ENCODE data around the gene CSNK1E.

The CSNK1E gene

DNA sequence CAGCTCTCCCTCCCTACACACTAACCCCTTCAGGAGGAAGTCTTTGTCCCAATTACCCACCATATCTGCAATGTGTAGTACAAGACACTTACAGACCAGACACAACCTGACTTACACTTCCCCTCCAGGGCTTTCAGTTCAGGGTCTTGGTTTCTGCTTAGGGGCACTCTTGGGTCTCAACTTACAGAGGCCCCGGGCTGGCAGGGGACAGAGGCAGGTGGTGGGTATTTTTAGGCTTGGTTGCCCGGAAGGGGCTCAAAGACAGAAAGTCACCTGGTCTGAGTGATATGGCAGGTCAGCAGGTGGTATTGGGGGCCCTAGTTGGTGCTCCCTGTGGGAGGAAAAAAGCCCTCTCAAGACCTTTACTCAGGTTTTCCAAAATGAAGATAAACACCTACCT lies 41.1 kb downstream of the CSNK1E start:
- no peak for ATAC-seq
- Mint-ChIP-seq H3K4me3 (no peak overlapping the region), H3K4me1 (peaks cover 23% of the 10 kb centered on the region), H3K9me3 (no peaks in the 10 kb centered on the region), H3K27ac (no peak overlapping the region), H3K27me3 (peaks cover 8% of the 10 kb centered on the region)
- no peak for DNase-seq

DNA sequence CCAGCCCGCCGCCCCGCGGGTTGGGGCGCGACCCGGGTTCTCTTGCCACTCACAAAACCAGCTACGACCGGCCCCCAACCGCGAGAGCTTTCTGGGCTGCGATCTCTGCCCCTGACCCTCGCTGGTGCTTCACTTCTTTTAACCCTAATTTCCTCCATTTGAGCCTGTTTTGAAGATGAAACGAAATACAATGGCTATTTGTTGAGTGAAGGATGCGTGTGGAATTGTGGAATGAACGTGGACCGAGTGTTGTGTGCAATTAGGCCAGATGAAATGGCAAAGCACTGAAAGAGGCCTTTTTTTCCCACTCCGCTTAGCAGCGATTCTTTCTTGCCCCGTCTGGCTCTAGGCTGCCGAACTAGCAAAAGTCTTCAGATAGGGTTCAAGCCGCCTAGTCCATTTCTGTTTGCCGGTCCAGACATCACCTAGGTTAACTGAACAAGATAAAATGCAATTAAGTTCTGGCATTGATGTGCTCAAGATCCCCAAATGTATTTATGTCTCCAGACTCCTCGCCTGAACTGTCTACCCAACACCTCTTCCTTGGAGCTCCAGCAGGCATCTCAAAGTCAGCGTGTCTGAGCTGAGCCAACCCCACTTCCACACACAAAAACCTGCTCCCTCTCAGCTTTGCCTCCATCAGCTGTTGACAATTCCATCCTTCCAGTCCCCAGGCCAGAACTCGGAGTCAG lies 44.0 kb downstream of the CSNK1E start:
- peak; percentile 3 for ATAC-seq
- H3K27me3 Mint-ChIP-seq = peaks cover 8% of the 10 kb centered on the region
- peak in 1 of 2 donors; percentile 24 for DNase-seq
- peaks cover 48% of the 10 kb centered on the region for H3K4me1 Mint-ChIP-seq
- no peaks in the 10 kb centered on the region for H3K9me3 Mint-ChIP-seq
- H3K4me3 Mint-ChIP-seq = peak overlapping the region; percentile 87 to 91
- peak overlapping the region; percentile 95 to 97 for H3K27ac Mint-ChIP-seq

DNA sequence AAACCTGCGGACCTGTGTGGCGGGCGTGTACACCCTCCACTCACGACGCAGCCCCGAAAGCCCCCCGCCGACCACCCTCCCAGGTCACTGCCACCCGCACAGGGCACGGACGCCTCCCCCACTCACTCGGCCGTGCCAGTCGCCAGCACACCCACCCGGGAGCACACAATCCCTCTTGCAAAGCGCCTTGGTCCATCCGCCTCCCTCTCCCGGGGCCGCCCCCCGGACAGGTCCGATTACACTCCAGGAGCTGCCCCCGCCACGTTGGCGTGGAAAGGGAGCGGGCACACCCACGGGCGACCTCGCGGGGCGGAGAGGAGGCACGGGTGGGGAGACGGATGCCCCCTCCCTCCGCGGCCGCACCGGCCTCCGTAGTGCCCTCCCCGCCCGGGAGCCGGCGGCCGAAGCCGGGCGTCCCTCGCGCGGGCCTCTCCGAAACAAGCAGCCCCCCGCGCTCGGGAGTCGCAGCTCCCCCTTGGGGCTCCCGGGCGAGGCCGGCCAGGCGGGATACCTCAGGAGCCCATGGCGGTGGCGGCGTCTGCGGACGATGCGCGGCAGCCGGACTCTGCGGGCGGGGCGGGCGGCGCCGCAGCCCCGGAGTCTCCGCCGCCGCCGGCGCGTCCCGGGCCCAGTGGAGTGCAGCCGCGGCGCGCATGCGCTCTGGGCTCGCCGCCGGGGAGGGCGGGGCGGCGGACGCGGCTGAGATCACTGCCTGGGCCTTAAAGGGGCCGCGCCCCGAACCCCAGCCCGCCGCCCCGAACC lies 44.7 kb downstream of the CSNK1E start, which contains the start of gene TMEM184B:
TMEM184B (minus strand) TSS at position 638 of the 762 bp plus-strand sequence. CDS start 25,049 bp downstream, outside the sequence.
- peak within 1 kb of the TSS; percentile 87 to 91 for H3K4me3 Mint-ChIP-seq
- H3K27ac Mint-ChIP-seq = peak within 1 kb of the TSS; percentile 95 to 97
- no peaks in the 10 kb centered on the region for H3K9me3 Mint-ChIP-seq
- peak; percentile 79 to 87 for DNase-seq
- ATAC-seq = peak; percentile 95
- peaks cover 53% of the 10 kb centered on the region for H3K4me1 Mint-ChIP-seq
- H3K27me3 Mint-ChIP-seq = peaks cover 8% of the 10 kb centered on the region

DNA sequence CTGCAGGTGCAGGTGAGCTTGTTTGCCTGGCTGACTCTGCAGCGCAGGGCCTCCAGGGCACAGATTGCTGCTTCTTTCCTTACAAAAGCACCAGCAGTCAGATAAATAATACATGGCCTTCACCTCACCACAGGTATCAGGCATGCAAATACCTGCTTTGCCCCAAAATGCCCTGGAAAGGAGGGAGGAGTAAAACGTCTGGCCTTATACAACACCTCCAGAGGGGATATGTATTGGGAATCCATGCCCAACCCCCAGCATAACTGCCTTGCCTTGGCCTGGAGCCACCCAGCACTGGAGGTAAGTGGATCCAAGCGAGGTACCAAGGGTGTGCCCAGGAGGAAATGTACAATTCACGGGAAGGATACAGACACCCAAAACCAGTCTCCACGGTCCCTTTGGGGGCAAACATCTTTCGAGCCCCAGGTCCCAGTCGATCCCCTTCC lies 45.3 kb downstream of the CSNK1E start:
- peaks cover 2% of the 10 kb centered on the region for H3K27me3 Mint-ChIP-seq
- no peak for DNase-seq

DNA sequence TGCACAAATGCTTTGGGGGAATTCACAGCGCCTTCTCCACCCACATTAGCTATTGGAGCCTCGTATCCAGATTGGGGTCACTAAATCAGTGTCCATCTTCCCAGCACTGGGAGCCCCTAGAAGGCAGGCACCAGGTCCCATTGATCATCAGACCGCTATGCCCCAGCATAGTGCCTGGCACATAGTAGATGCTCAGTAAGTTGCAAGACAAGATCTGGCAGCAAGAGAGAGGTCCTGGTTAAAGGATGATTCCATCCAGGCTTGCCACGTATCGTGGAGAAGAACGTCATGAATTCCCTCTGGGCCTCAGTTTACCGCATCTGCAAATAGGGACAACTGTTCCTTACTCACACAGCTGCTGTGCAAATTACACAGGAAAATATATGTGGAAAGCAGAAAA lies 46.1 kb downstream of the CSNK1E start:
- no peak overlapping the region for H3K27ac Mint-ChIP-seq
- no peak for DNase-seq

More for the DNA sequence above, 45.3 kb downstream of the CSNK1E start:
- Mint-ChIP-seq H3K27ac (peak overlapping the region; percentile 16 to 37), H3K4me1 (peaks cover 59% of the 10 kb centered on the region), H3K4me3 (peak overlapping the region; percentile 83 to 87), H3K9me3 (no peaks in the 10 kb centered on the region)
- peak; percentile 6 for ATAC-seq

DNA sequence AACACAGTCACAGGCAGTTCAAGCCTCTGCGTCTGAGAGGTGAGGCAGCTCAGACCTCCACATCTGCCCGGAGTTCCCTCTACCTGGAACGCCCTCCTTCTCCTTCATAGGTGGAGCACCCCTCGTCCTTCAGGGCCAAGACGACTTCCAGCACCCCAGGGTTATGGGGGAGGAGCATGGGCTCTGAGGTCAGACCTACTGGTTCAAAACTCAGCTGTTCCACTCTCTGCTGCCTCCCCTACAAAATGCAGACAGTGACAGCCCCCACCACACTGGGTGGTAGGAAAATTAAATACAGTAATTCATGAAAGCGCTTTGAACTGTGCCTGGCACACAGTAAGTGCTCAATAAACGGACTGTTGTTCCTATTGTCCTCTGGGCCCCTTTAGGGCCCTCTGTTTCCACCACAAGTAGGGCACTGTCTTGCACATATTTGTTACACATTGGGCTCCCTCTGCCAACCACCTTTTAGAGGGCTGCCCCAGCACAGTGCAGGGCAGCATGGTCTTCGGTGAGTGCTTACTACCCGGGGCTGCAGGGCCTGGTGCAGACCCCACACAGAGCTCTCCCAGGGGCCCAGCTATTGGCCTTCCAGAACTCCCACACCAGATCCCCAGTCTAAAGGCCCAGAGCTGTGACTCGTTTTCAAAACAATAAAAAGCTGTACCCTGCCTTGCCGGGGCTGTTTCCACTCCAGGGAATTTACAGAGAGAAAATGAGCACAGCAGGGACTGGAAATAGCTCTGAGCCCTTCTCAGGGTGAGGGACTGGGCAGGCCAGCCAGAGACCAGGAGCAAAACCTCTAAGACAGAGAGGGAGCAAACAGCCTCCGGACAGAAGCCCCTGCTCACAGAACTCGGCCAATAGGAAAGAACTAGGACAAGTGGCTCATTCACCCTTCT lies 46.9 kb downstream of the CSNK1E start:
- Mint-ChIP-seq H3K9me3 (no peaks in the 10 kb centered on the region), H3K4me1 (peaks cover 75% of the 10 kb centered on the region), H3K4me3 (no peak overlapping the region), H3K27ac (peak overlapping the region in 1 of 2 donors; percentile 30), H3K27me3 (no peaks in the 10 kb centered on the region)
- ATAC-seq (no peak), DNase-seq (no peak)

More for the DNA sequence above, 46.1 kb downstream of the CSNK1E start:
- ATAC-seq = no peak
- Mint-ChIP-seq H3K9me3 (no peaks in the 10 kb centered on the region), H3K4me3 (no peak overlapping the region), H3K27me3 (no peaks in the 10 kb centered on the region), H3K4me1 (peaks cover 67% of the 10 kb centered on the region)

DNA sequence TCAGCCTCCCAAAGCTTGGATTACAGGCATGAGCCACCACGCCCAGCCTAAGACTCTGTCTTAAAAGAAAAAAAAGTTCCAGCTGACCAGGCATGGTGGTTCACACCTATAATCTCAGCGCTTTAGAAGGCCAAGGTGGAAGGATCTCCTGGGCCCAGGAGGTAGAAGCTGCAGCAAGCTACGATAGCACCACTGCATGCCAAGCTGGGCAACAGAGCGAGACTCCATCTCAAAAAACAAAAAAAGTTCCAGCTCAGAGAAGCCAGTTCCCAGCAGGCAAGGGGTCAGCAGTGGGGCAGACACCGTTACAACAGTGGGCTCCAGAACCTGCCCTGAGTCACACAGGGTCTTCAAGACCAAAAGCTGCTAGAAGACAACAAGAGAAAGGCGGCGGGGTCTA lies 47.8 kb downstream of the CSNK1E start:
- ATAC-seq (no peak), DNase-seq (no peak)
- H3K9me3 Mint-ChIP-seq = no peaks in the 10 kb centered on the region
- peaks cover 80% of the 10 kb centered on the region for H3K4me1 Mint-ChIP-seq
- no peak overlapping the region for H3K27ac Mint-ChIP-seq
- H3K4me3 Mint-ChIP-seq = no peak overlapping the region
- H3K27me3 Mint-ChIP-seq = no peaks in the 10 kb centered on the region

DNA sequence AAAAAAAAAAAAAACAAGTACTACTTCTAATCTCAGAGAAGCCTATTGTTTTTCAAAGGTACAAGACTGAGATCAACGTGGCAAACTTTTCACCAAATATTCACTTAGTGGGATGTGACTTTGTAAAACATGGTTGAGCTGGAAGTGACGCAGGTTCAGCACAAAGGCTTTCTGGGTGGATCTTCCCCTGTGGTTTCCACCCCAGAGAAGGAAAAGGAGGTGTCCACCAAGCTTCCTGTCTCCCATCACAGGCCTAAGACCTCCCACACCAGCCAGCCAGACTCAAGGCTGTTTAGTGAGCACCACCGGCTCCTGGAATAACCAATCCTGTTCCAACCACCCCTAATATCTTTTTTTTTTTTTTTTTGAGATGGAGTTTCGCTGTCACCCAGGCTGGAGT lies 50.1 kb downstream of the CSNK1E start:
- Mint-ChIP-seq H3K4me3 (peak overlapping the region; percentile 47 to 67), H3K27me3 (no peaks in the 10 kb centered on the region), H3K9me3 (no peaks in the 10 kb centered on the region), H3K27ac (peak overlapping the region; percentile 78 to 90), H3K4me1 (peaks cover 79% of the 10 kb centered on the region)
- ATAC-seq (peak; percentile 84), DNase-seq (peak; percentile 12 to 48)

DNA sequence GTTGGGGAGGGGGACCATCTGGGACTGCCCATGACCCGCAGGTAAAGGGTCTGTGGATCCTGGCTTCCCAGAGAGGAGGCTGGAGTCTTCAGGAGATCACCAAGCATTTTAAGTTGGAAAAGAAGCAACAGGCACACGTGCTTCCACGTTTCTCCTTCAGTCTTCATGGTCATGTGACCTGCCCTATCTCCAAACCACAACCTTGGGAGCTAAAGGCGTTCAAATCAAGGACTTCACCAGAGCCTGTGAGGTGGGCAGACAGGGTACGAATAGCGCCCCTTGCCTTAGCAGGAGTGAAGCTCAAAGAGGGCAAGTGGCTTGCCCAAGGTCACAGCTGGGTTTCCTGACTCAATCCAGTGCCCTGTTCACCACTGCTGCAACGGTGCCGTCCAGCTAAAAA lies 51.1 kb downstream of the CSNK1E start:
- peak overlapping the region in 1 of 2 donors; percentile 33 for H3K27ac Mint-ChIP-seq
- DNase-seq (no peak), ATAC-seq (no peak)
- H3K4me3 Mint-ChIP-seq = no peak overlapping the region
- no peaks in the 10 kb centered on the region for H3K9me3 Mint-ChIP-seq
- H3K27me3 Mint-ChIP-seq = no peaks in the 10 kb centered on the region
- H3K4me1 Mint-ChIP-seq = peaks cover 79% of the 10 kb centered on the region

DNA sequence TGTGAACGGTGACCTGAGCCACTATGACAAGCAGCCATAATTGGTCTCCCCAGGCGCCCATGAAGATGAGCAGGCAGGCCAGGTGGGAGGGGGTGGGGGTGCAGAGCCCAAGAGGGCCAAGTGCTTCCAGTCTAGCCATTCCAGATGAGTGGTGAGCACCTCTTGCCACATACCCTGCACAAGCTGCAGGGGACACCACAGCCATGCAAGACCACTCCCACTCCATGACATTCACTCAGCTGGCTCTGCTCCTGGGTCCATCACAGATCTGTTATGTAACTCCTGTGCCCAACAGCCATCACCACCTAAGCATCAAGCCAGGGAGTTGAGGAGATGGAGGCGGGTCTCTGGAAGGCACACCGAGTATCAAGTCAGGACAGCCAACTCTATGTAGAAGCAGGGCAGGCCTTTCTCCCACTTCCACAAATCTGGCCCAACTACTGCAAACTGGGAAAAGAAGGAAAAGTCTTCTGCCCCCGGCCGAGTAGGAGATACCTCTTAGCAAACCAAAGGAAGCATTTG lies 52.9 kb downstream of the CSNK1E start:
- ATAC-seq (no peak), DNase-seq (no peak)
- Mint-ChIP-seq H3K27me3 (no peaks in the 10 kb centered on the region), H3K4me3 (no peak overlapping the region), H3K9me3 (no peaks in the 10 kb centered on the region), H3K27ac (no peak overlapping the region), H3K4me1 (peaks cover 72% of the 10 kb centered on the region)

DNA sequence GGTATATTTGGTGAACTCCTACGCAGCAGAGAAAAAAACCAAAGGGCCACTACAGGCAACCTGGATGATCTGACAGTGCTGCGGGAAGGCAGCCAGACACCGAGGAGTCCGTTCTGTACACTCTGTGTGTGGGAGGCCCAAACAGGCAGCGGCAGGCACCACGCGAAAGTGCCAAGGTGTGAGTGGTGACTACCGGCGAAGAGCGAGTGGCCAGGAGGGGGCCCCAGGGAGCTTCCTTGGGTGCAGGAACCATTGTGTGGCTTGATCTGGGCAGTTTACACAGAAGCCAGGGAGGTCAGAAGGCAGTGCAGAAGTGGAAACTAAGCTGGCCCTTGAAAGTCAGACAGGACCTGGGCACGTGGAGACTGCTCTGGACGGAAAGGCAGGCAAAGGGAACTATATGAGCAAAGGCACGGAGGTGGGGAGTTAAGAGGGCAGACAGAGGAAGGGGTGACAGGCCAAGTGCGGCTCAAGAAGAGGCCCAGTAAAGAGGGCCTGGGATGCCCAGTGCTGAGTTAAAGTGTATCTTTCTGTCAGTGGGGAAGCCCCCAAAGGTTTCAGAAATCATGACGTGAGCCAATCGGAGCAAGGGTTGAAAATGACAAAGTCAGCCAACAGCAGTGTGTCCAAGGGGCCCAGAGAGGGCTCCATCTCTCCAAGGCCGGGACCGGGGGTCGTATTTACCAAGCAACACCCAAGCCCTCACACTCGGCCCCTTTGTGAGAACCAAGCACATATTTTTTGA lies 55.0 kb downstream of the CSNK1E start:
- Mint-ChIP-seq H3K27me3 (no peaks in the 10 kb centered on the region), H3K4me3 (peak overlapping the region in 1 of 2 donors; percentile 10), H3K4me1 (peaks cover 53% of the 10 kb centered on the region), H3K9me3 (no peaks in the 10 kb centered on the region), H3K27ac (peak overlapping the region; percentile 80 to 91)
- ATAC-seq (peak; percentile 82), DNase-seq (peak; percentile 28 to 46)

DNA sequence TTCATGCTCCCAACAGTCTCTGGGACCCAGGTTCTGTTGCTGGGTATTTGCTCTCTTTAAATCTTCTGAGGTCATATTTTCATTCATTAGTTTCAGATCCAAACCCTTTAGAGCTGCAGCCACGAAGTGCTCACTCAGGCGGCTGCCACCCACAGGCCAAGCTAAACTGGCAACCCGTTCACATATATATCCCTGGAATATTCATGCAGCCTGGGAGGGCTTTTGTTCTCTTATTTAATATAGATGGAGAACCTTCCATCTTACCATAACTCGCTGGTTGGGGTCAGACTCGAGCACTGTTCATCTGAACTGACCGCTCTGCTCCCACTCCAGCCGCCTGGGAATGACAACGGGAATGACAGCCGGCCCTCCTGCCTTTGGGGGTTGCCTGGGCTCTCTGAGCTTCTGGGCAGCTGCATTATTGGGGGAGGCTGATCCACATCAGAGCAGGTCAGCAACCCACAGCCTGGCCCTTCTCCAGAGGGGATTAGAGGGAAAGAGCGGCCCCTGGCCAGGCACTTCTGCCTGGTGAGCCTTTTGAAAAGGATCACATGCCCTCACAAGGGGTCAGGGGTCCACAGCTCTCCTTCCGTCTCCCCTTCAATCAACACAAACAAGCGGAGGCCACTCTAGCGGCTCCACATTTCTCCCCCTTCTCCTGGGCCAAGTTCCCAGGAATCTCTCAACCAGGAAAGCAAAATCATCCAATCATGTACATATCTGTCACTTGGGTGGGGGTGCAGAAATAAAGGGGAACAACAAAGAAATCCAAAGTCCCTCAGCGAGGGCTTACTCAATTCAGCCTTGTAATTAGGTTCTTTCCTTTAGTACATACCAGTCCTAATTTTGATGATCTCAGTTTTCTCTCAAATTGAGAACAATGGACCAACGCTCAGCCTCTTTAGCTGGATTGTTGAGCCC lies 56.2 kb downstream of the CSNK1E start:
- DNase-seq (no peak), ATAC-seq (no peak)
- Mint-ChIP-seq H3K9me3 (no peaks in the 10 kb centered on the region), H3K27me3 (no peaks in the 10 kb centered on the region), H3K4me1 (peaks cover 41% of the 10 kb centered on the region), H3K4me3 (no peak overlapping the region), H3K27ac (no peak overlapping the region)

DNA sequence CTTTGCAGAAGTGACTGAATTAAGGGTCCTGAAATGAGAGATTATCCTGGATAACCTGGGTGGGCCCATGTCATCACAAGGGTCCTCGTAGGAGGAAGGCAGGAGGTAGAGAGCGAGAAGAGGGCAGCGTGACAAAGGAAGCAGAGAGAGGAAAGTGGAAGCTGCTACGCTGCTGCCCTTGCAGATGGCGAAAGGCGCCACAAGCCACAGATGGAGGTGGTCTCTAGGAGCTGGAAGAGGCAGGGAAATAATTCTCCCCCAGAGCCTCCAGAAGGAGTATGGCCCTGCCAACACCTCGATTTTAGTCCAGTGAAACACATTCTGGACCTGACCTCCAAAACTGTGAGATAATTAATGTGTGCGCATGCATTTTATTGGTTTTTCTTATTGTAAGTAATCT lies 57.9 kb downstream of the CSNK1E start:
- Mint-ChIP-seq H3K4me3 (no peak overlapping the region), H3K4me1 (peaks cover 29% of the 10 kb centered on the region), H3K27me3 (no peaks in the 10 kb centered on the region), H3K9me3 (no peaks in the 10 kb centered on the region), H3K27ac (peak overlapping the region in 1 of 2 donors; percentile 1)
- ATAC-seq = no peak
- DNase-seq = no peak

DNA sequence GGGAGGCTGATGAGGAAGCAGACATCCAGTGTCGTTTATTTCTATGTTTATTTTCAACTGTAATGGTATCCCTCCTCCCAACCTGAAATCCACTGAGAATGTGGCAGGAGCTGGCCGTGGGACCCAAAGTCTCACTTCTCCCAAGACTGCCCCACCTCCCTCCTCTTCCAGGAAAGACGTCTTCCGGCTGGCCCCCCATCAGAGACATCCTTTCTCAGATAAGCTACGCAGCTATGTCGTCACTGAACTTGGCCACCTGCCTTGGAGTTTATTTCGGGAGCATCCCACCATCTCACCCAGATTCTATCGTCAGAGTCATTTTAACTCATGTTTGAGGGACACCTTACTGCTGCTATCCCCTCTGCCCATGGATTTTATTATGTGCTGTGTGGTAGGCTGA lies 58.3 kb downstream of the CSNK1E start:
- H3K4me1 Mint-ChIP-seq = peaks cover 29% of the 10 kb centered on the region
- ATAC-seq (no peak), DNase-seq (no peak)
- H3K9me3 Mint-ChIP-seq = no peaks in the 10 kb centered on the region
- H3K27ac Mint-ChIP-seq = peak overlapping the region in 1 of 2 donors; percentile 1
- H3K27me3 Mint-ChIP-seq = no peaks in the 10 kb centered on the region
- H3K4me3 Mint-ChIP-seq = no peak overlapping the region

Measured in stimulated activated naive CD8-positive, alpha-beta T cell treated with anti-CD3 and anti-CD28 coated beads, Interleukin-15, amount 100 ng/mL, for 72 hours (primary cell).